Stimulated activated CD8-positive, alpha-beta memory T cell treated with anti-CD3 and anti-CD28 coated beads, Interleukin-12 subunit alpha, Interleukin-12 subunit beta, amount 100 ng/mL, for 24 hours (primary cell): ENCODE data around the gene SVOP.
"Not testable (repeated sequence)": the region's sequence is repeated elsewhere in the genome, so short reads cannot be mapped to it uniquely, and the experiment has no call there.

Experiments
- DNase-seq: peaks from one replicate; pipeline ENCODE4 v3.0.0-alpha.2; 2020; ENCODE audit errors: extremely low read depth

SVOP gene

GRCh38 chr12:109033239-109034196 lies 12.7 kb upstream of the SVOP start:
- DNase-seq: no peak

GRCh38 chr12:109029411-109029810 lies 8.5 kb upstream of the SVOP start:
- DNase-seq: no peak

GRCh38 chr12:109028624-109029023 lies 7.8 kb upstream of the SVOP start:
- not testable (repeated sequence) for DNase-seq

GRCh38 chr12:109027767-109028166 lies 6.9 kb upstream of the SVOP start:
- DNase-seq: no peak

- DNase-seq: no peak
Observed at GRCh38 chr12:109020146-109020795, 597 bp downstream of the SVOP start.

- DNase-seq: no peak
Observed at GRCh38 chr12:109018296-109018695, 2.6 kb downstream of the SVOP start.

GRCh38 chr12:109016978-109017377 lies 3.9 kb downstream of the SVOP start:
- DNase-seq: no peak

- no peak for DNase-seq
Observed at GRCh38 chr12:109016016-109016415, 4.9 kb downstream of the SVOP start.

- no peak for DNase-seq
Observed at GRCh38 chr12:109014984-109015765, 5.7 kb downstream of the SVOP start.

- DNase-seq: no peak
Observed at GRCh38 chr12:109010259-109010658, 10.6 kb downstream of the SVOP start.

GRCh38 chr12:109009766-109010165 lies 11.1 kb downstream of the SVOP start:
- DNase-seq: no peak

- DNase-seq: no peak
Observed at GRCh38 chr12:109004017-109004416, 16.9 kb downstream of the SVOP start.

GRCh38 chr12:108996320-108996719 lies 24.5 kb downstream of the SVOP start:
- no peak for DNase-seq

GRCh38 chr12:108995370-108995992 lies 25.4 kb downstream of the SVOP start:
- no peak for DNase-seq

GRCh38 chr12:108990103-108990502 lies 30.8 kb downstream of the SVOP start:
- DNase-seq: not testable (repeated sequence)

GRCh38 chr12:108989376-108989775 lies 31.5 kb downstream of the SVOP start:
- no peak for DNase-seq

GRCh38 chr12:108985750-108986149 lies 35.1 kb downstream of the SVOP start:
- no peak for DNase-seq

- DNase-seq: no peak
Observed at GRCh38 chr12:108983227-108983626, 37.6 kb downstream of the SVOP start.

- no peak for DNase-seq
Observed at GRCh38 chr12:108982621-108983219, 38.1 kb downstream of the SVOP start.

- no peak for DNase-seq
Observed at GRCh38 chr12:108981835-108982234, 39.0 kb downstream of the SVOP start.
